RPMI8226 (cell line): ENCODE results near the gene KAT7.
A peak's percentile ranks its signal among the peaks of the same experiment; 100 is the strongest.
"Not testable (repeated sequence)": the region's sequence is repeated elsewhere in the genome, so short reads cannot be mapped to it uniquely, and the experiment has no call there.

Experiments
- DNase-seq: peaks from one replicate; pipeline ENCODE4 v3.0.0-alpha.2; 2015

KAT7 gene

DNA sequence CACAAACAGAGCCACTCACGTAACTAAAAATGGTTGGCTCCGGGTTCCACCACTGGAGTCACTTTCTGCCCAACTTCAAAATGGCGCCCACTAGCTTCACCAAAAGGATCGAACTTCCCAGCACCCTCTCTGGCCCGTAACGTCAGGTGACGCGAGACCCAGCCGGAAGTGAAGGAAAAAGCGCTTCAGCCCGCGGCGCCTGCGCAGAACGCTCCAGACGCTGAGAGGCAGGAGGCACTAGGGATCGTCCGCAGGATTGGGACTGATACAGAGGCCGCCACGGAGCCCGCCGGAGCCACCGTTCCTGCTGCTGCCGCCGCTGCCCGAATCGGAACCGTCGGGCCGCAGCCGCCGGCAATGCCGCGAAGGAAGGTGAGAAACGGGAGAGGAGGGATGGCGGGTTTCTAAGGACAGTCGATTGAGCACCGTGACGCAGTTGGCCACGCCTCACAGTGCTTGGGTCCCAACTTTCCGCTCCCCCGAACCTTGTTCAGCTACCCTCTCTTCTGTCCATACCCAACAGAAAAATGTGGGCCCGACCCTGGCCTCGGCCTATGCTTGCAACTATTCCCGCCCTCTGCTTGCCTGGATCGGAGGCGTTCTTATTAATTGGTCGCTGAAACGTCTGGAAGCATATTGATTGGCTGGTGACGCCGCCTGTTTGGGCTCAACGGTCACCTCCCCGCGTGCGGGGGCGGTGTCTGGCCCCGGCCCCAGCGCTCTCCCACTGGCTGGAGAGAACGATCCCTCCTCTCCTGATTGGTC is at the start of gene KAT7:
TSS of gene KAT7 (plus strand) at position 204 of the 765 bp plus-strand sequence. CDS start at position 358, 154 bp downstream.
- peak; percentile 99 for DNase-seq

DNA sequence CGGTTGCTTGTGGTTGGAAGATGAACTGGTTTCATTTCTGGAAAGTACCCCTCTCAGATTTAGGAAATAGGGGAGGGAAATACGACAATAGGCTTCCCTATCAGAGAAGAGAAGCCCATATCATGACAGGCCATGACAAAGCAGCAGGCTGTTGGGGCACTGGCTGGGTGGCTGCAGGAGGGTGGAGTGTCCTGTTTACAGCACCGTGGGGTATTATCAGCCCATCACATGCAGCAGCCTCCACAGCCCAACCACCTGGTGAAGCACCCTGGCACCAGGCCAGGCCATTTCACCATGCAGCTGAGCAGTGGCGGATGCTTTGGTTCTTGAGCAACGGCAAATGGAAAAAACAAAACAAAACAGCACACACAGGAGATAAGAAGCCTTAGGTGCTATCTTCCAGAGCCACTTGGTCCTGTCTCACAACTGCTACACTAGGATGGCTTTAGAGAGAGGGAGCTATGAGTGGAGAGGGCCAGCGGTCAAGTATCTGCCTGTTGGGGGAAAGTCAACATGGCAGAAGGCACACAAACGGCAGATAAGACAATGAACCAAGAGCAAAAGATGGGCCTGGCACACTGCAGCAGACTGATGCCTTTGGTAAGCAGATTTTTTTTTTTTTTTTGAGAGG is 48.7 kb upstream of the KAT7 start:
- peak; percentile 97 for DNase-seq

DNA sequence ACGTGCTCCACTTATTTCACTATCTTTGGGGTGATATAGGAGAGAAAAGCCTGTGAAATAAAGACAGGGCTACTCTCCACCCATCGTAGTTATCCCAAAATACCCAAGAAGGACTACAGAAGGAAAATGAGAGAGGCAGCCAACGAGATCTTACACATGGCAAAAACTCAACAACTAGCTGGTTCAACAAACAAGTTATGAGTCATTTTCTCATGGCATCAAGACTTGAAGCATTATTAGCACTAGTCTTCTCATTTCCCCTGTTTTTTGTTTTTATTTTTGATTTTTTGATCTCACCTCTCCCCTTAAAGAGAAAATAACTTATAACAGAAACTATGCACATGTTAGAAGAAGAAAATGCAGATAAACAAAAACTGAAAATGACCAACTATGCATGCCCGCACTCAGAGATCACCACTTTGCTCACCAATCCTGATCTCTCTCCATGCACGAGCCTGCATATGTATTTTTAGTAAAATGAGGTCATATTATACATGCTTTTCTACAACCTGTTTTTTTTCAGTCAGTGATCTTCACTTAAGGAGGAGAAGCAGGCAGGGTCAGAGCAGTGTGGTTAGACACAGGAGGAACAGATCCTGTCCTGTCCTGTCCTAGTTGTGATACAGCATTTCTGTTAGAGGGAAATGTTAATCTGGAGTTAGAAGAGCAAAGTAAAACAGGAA is 47.3 kb upstream of the KAT7 start:
- DNase-seq, result peak; percentile 57

DNA sequence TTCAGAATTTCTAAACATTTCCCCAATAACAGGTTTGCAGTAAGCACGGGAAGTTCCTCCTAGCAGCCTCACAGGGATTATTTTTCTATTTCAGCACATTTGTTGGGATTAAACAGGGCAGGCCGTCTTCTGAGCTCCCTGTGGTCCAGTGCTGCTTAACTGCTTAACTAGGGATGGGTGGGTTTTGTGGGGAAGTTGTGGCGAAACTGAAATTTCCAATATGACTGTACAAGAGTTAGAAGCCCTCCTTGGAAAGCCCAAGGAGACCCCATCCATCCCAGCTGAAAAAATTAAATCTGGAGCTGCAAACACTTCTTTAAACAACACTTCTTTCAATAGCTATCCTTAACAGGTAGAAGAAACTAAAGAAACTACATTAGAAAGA is 46.8 kb upstream of the KAT7 start:
- DNase-seq, result no peak

DNA sequence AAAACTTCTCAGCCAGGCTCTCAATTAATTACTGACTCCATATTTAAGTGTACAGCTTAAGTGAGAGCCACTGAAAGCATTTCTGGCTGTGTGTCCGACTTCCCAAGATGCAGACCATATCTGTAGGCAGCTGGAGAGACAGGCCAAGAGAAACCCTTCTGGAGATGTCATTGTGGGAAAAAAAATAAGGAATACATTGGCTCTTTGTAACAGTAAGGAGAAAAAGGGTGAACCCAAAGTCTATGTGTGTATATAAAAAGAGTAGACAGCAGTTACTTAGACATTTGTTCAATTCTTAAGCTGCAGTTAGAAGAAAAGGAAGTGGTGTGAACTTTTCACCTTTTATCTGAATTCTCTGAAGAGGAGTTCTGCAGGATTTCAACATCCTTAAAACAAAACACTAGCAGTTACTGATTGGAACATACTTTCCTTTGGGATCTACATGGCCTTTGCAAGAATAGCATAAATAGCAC is 46.3 kb upstream of the KAT7 start:
- DNase-seq, result peak; percentile 13

DNA sequence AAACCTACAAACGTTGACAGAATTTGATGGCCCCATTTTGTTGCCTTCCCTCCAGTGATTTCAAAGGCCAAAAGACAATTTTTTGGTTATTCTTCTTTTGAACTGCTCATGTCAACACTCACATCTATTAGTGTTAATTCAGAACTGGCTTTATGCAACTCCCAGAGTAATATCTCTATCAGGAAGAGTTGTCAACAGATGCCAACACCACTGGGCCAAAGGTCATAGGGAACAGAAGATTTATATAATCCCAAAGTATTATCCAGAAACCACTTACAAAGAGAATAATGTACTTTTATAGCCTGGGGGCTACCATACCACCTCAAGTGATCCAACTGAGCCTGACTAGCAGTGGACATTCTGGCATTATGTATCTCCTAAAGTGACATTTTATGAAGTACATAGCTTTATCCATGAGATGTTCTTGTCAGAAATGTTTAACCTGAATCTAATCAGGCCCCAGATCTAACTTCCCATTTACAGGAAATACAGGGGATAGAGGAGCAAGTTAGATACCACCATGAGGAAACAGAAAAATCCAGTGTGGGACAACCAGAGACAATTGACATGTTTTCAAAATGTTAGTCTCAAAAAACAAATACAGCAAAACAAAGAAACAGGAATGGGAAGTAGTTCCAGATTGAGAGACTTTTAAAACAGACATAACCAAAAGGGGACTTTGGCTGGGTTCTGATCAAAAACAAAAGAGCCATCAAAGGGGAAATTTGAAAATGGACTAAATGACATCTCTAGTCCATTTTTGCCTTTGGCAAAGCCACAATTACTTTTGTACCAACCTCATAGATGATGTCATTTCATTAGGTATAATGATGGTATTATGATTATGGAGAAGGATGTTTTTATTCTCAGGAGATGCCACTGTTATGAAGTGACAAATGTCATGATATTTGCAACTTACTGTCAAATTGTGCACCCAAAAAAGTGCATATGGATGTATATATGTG is 43.0 kb upstream of the KAT7 start:
- no peak for DNase-seq

DNA sequence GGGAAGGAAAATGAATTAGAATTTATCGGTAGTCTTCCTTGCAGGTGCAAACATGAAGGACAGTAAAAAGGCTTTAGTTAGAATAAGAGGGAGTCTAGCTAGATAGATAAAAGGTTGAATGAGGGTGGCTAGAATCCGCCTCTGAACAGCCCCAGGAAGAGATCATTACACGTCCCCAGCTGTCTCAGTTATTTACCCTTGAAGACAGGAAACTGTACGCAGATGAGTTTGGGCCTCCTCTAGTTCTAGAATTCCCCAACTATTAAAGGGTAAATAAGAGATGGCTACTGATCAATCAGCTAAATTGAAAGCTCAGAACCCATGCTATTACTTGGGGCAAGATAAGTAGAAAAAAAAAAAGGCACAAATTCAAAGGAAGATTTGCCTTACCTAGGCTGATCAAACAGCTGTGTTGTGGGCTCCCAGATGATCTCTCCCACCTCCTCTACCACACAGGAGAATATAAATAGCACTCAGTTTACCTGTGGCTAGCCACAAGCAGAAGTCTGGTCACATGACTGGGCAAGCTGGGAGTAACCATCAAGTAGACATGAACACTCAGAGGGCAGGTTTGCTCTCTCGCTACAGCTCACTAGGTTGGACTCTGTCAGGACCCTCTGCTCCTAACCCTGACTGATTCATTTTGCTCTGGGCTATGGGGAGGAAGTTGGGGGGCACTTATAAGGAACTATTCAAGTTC is 41.5 kb upstream of the KAT7 start:
- DNase-seq, result peak; percentile 78

DNA sequence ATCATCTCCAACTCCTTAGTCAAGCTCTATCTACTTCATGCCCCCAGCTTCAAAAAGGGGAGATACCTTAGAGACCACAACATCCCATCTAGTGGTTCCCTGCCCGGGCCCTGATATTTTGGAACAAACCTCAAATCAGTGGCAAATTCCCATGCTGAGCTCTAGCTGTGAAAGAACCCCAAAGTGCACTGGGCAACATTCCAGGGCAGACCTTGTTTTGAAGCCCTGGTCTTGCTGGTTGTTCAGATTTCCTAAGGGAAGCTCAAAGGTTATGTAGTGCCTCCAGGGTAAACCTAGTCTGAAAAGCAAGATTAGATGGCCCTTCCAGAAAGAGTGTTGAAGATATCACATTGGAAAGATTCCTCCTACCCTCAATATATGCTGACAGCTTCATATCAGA is 40.8 kb upstream of the KAT7 start:
- DNase-seq, result no peak

DNA sequence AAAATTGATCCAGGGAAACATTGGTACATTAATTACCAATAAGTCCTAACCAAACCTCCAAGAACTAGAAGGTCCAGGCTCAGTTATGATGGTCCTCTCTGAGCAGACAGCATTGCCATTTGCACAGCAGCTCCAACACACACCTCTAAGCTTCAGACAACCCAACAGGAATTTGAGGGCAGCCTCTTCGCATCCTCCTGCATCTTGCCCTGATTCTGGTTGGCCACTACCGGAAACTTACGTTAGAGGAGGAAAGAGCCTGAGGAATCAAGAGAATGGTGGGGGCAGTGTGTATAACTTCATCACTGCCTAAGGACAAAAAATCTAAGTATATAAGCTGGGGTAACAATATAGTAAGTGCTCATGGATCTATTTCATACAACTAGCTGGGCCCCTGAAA is 40.3 kb upstream of the KAT7 start:
- no peak for DNase-seq

DNA sequence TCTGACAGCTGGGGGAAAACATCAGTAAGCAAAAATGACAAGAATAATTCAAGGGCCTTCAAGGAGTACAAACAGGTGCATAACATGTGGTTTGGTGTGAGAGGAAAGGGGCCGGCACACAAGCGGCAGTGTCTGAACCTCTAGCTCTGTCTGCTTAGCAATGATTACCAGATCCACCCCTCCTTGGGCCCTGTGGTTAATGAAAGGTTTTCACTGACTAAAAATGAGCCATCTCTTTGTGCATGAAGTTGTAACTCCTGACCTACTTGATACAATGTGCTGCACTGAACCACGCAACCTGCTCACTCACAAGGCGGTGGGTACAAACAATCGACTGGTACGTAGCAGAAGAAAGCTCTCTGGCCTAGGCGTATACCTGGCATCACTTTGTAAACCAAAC is 39.7 kb upstream of the KAT7 start:
- DNase-seq, result peak; percentile 75

DNA sequence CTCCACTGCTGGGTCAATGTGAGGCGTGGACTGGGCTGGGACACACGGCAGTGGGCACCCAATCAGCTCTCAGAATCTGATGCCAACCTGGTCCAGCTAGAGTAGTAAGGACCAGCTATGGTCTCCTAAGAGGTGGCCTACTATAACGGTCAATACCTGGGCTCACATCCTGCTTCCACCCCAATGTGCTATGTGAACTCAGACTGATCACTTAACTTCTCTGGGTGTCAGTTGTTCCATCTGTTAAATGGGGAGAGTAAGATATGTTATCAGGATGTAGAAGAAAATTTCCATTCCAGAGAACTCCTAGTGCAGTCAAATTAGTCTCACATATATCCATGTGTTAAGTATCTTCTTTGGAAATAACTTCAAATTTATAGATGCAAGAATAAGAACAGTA is 38.8 kb upstream of the KAT7 start:
- DNase-seq, result no peak

DNA sequence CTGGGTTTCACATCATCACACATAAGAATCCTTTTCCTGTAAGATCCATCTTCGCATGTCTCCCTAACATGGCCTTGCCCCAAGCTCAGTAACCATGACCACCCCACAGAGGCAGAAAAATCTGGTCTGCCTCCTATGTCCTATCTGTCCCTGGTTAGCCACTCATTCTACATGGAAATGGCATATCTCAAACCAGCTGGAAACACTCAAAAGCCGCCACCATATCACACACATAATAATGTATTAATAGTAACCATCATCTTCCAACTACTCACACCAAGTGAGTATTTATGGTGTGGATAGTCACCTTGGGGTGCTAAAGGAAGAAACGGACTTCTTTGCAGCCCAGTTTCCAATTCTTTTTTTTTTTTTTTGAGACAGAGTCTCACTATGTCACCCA is 36.0 kb upstream of the KAT7 start:
- no peak for DNase-seq

DNA sequence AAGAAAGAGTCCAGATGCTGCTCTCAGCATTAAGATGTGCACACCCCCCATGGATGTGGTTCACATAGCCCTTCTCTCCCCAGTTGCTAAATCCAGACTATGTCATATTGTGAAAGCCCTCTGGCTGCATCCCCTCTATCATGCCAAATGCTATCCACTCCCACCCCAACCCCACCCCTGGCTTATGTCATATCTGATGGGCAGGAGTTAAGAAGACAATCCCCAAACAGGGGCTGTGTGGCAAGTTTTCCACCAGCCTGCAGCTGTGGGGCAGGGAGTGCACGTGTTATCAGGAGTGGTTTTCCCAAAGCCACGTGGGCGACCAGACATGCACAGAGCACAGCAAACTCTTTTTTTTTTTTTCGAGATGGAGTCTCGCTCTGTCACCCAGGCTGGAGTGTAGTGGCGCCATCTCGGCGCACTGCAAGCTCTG is 34.5 kb upstream of the KAT7 start:
- no peak for DNase-seq

DNA sequence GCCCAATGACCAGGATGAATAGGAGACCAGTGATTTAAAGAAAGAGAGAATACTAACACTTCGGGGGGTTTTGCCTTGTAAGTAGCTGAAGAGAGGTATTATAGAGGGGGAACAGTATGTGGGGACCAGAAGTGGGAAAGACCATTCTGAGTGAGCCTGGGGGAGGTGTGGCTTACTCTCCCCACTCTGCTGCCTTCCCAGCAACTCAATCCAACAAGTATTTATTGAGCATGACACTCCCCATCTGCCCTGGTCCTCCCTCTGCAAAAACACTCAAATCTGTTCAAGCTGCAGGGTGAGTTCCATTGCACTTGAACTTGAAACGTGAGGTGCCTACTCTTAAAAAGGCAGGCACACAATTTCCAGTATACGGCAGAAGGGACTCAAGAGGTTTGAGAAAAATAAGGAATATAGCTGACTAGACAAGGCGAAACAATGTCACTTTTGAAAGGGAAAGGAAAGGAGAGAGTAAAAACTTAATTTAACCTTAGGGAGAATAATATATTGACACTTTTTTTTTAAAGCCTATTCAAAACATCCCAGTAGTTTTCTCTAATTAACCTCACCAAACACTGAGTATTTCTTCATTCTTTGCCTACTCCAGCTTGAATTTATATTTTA is 32.7 kb upstream of the KAT7 start:
- DNase-seq, result no peak

DNA sequence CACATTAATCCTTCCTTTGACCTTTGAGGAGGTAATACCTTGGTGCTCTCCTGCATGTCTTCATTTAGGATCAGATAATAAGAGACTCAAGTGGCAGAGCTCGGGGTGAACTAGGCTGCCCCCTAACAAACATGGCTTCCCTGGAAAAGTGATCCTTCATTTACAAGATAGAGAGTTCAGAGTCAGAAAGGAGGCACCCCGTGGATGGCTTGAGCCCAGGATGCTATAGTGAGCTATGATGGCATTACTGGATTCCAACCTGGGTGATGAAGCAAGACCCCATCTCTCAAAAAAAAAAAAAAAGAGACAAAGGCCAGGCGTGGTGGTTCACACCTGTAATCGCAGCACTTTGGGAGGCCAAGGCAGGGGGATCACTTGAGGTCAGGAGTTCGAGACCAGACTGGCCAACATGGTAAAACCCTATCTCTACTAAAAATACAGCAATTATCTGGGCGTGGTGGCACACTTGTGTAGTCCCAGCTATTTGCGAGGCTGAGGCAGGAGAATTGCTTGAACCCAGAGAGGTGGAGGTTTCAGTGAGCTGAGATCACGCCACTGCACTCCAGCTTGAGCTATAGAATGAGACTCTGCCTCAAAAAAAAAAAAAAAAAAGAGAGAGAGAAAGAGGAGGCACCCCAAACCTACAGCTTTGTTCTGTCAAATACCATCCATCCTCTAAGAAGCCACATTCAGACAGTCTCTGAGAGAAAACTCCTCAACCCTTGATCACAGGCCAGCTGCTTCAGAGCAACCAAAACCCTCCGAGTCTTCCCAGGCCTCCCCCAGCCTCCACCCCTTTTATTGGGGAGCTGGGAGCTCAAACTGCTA is 31.9 kb upstream of the KAT7 start:
- DNase-seq, result no peak

DNA sequence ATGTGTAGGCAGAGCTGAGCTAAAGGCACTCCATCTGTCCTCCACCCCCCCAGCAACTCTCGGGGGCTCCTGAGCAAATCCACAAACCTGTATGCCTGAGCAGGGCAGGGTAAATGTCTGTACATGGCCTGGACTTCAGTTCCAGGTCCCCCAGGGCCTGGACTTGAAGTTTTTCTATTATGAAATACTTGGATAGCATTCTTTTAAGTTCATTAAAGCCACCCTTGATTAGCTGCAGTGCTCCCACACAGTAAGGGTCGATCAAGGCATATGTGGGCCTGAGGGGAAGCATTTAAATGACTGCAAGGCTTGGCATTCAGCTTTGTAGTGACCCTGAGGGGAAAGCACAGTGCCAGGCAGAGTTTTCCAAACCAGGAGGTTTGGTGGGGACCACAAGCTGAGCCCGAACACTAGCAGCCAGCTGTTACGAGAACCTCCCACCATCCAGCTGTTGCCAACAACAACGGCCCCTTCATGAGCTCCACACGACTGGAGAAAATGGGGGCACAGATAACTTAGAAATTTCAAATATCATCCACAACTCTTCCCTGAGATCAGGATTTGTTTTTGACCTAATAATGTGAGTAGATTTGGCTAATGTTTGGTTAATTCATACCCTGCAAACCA is 31.2 kb upstream of the KAT7 start:
- no peak for DNase-seq

DNA sequence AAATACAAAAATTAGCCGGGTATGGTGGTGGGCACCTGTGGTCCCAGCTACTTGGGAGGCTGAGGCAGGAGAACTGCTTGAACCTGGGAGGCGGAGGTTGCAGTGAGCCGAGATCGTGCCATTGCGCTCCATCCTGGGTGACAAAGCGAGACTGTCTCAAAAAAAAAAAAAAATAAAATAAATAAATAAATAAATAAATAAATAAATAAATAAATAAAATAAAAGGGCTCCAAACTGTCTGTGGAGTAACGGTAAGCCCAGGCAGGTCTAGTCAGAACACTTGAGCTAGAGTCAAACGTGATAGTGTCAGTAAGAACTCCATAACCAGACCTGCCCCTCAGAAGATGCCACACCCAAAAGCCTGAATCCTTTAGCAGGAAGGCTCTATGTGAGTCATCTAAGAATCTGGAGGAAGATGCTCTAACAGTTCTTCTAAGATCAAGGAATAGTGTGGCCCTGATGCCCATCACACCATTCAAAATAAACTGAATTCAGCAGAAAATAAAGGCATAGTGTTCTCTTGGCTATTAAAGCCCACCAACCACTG is 29.9 kb upstream of the KAT7 start:
- DNase-seq, result not testable (repeated sequence)

DNA sequence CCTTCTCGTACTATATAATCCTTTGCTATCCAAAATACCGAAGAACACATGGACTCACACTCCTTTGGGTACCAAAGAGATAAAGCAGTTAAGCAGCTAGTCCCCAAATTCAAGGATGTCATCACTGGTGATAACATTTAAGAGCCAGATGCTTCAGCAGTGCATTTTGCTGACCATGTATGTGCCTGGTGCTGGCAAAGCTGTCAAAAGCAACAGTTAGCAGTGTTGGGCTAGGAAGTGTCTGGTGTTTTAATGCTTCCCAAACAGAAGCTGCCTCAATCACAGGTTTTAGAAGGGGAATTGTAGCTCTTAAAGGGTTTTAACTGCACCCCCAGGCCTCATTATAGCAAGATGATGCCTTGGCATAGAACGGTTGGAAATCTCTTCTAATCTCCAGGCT is 29.3 kb upstream of the KAT7 start:
- DNase-seq, result no peak

DNA sequence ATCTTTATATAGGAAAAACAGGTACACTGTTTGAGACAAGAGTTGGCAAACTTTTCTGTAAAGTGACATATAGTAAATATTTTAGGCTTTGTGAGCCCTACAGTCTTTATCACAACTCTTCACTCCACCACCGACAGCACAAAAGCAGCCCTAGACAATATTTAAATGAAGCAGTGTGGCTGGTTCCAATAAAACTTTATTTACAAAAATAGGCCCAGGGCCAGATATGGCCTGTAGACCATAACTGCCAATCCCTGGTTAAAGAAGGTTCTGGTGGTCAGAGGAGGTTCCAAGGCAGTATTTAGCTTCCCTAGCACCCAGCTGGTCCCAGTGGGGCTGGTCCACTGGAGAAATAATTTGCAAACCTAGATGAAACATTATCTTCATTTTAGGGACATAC is 28.2 kb upstream of the KAT7 start:
- no peak for DNase-seq
